Stomach (tissue), 9 donors: ENCODE results near the gene GSTA3. TPM values are rescaled to one million over a fixed set of nuclear protein-coding genes. Genes with fewer than 3 reads are reported as not detected.
A peak's percentile ranks its signal among the peaks of the same experiment; 100 is the strongest.

ENCODE experiments used
- DNase-seq, 2 donors: peaks; one replicate each; pipeline versions ENCODE4 v3.0.0 to v3.0.0-alpha.2; 2013 to 2019
- H3K27ac ChIP-seq, 5 donors: fragments of 200-600 bp in 4 of 5; sonication (generic) in 4 of 5; one replicate each; pipeline ENCODE4 v1.5.1; 2013 to 2019; ENCODE audit warnings: mild to moderate bottlenecking in 1 of 5, moderate library complexity in 1 of 5
- H3K27me3 ChIP-seq, 3 donors: fragments of 200-600 bp; sonication (generic); one replicate each; pipeline ENCODE4 v1.5.1; 2017 to 2019; ENCODE audit warnings: mixed run types in 1 of 3
- H3K36me3 ChIP-seq, 4 donors: fragments of 200-600 bp; sonication (generic); 1 replicate in 3 of 4; 2 replicates in 1 of 4; pipeline ENCODE4 v1.5.1; 2016 to 2019
- H3K4me1 ChIP-seq, 4 donors: fragments of 200-600 bp; sonication (generic); one replicate each; pipeline ENCODE4 v1.5.1; 2016 to 2019
- H3K4me3 ChIP-seq, 4 donors: fragments of 200-600 bp; sonication (generic) in 3 of 4; one replicate each; pipeline ENCODE4 v1.5.1; 2016 to 2019; ENCODE audit warnings: mild to moderate bottlenecking in 1 of 4
- H3K9me3 ChIP-seq, 4 donors: fragments of 200-600 bp; sonication (generic); one replicate each; pipeline ENCODE4 v1.5.1; 2016 to 2019
- EP300 ChIP-seq: sonication (generic); formaldehyde crosslinking; IDR thresholded peaks from one replicate; pipeline ENCODE4 v1.6.1; 2017; ENCODE audit warnings: antibody characterized with exemption
- POLR2A ChIP-seq, 4 donors: fragments of 450-650 bp; IDR thresholded peaks; one replicate each; pipeline ENCODE4 v1.6.1; 2016; ENCODE audit warnings: antibody characterized with exemption in 4 of 4, control low read depth in 2 of 4, mild to moderate bottlenecking in 1 of 4, moderate library complexity in 1 of 4
- POLR2AphosphoS5 ChIP-seq, 3 donors: sonication (generic); formaldehyde crosslinking; IDR thresholded peaks; one replicate each; pipeline ENCODE4 v1.6.1; 2016; ENCODE audit warnings: antibody characterized with exemption in 3 of 3
- WGBS, 5 donors: extraction: QIAGEN DNeasy Blood & Tissue Kit in 3 of 5; methylation state at CpG; one replicate each; pipeline versions ENCODE4 v1.1.5 to v1.1.7; 2013 to 2018; 5-methylcytosine and 5-hydroxymethylcytosine counted together
- intact Hi-C: fragments of 100-400 bp; cut with DNase I; formaldehyde crosslinking; loops from one replicate; pipeline ENCODE4 v1.15.1; 2023; ENCODE audit warnings: low total_unique reads
- polyA plus RNA-seq, 3 donors: library from polyadenylated mRNA; stranded (reverse); fragments of 200-250 nt; gene quantifications; one replicate each; pipeline ENCODE4 v1.2.3, GENCODE V29; 2013
- total RNA-seq, 5 donors: library from RNA; depleted of rRNA; stranded (reverse); fragments of >200 nt; gene quantifications; one replicate each; pipeline versions ENCODE4 v1.1.0 to v1.2.3, GENCODE V29; 2014 to 2016
- TF ChIP-seq, protein P1 (sequence below), 7 experiments: fragments of 450-650 bp in 4 of 7; fragments of 200-600 bp in 3 of 7; sonication (generic) in 3 of 7; IDR thresholded peaks; one replicate each; pipeline ENCODE4 v1.5.1; 2016 to 2019; ENCODE audit warnings: antibody characterized with exemption in 7 of 7, control low read depth in 2 of 7, mild to moderate bottlenecking in 1 of 7
- donor health status: healthy with polysubstance abuse.
- donor health status: Bipolar disorder and iron deficiency.
- donor health status: healthy.

The GSTA3 gene
- total and polyA plus RNA-seq, 8 donors: 1.00 to 8.9 (median 2.3) TPM; not detected in 5

DNA sequence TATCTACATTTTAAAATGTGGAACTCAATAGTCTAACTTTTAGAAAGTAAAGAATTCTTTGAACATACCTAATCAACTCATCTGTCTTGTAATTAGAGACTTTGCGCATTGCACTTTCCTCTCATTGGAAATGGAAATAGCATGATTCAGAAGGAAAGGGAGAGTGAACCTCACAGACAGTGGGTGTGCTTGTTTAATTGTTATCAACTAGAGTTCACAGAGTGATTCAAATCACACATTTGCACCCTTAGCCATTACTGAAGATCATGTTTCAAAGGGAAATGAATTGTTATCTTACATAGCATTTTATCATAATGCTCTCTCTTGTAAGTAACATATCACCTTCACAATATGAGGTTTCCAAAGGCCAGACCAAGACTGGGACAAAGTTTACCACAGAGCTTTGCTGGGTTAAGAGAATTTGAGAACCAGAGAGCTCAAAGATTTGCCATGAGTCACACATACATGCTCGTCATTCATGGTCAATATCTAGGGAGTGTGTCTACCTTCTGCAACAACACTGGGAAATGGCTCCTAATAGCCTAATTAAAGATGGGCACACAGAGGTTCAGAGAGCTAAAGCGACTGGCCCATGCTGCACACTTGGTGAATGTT is 21.5 kb downstream of the GSTA3 start:
- Histone ChIP-seq H3K27ac (peak overlapping the region in 1 of 5 donors; percentile 71), H3K9me3 (no peaks in the 10 kb centered on the region), H3K36me3 (no peaks in the 10 kb centered on the region), H3K27me3 (no peaks in the 10 kb centered on the region), H3K4me1 (peaks cover 0 to 5% (median 0%) of the 10 kb centered on the region in 4 donors), H3K4me3 (no peak overlapping the region)
- TF ChIP-seq POLR2AphosphoS5 (IDR thresholded peaks at IDR 0.05) (peak in 2 of 3 donors; percentile 37 to 70), POLR2A (IDR thresholded peaks at IDR 0.05) (no peak), EP300 (no peak)
- 63 to 76% (median 67%) methylated on average over 3 of the region's 3 CpGs for WGBS, 5 donors
- intact Hi-C loops: no loop called here
- peak in 1 of 2 donors; percentile 49 for DNase-seq

DNA sequence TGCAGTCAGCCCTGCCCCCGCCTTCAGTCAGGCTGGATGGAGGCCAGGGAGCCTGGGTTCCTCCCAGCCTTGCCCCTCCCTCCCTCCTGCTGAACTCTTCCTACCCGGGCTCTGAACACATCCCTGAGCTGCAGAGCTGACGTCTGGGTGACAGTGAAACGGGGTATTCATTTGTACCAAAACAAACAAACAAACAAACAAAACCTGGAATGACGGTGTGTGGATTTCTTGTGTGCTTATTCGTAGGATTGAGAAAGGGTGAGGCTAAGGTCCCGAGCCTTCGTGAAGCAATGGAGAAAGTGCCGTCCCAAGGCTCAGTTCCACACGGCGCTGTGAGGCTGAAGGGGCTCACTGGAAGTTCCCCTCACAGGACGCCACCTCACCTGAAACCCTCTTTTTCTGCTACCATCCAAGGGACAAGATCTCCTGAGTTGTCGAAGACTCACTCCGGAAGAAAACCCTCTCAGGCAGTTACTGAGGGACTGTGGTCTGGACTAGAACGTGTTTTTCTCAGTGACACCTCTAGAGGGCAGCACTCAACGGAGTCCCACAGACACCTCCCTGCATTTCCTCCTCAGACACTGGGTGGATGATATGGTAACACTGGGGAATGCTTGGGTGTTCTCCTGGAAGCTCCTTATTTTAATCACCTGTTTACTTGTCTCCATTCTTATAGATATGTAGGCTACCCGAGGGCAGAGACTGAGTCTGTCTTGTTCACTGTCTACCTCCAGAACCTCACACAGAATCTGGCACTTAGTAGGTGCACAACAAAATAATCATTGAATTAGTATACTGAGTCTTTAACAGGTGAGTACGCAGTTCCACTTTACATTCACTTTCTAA is 27.3 kb downstream of the GSTA3 start:
- no peaks in the 10 kb centered on the region for H3K27me3 ChIP-seq
- H3K4me1 ChIP-seq: peaks cover 0 to 7% (median 3%) of the 10 kb centered on the region in 4 donors
- TF ChIP-seq POLR2AphosphoS5 (IDR thresholded peaks at IDR 0.05) (peak in 2 of 3 donors; percentile 35 to 54), POLR2A (IDR thresholded peaks at IDR 0.05) (no peak), EP300 (no peak)
- TF ChIP-seq, protein P1, sequence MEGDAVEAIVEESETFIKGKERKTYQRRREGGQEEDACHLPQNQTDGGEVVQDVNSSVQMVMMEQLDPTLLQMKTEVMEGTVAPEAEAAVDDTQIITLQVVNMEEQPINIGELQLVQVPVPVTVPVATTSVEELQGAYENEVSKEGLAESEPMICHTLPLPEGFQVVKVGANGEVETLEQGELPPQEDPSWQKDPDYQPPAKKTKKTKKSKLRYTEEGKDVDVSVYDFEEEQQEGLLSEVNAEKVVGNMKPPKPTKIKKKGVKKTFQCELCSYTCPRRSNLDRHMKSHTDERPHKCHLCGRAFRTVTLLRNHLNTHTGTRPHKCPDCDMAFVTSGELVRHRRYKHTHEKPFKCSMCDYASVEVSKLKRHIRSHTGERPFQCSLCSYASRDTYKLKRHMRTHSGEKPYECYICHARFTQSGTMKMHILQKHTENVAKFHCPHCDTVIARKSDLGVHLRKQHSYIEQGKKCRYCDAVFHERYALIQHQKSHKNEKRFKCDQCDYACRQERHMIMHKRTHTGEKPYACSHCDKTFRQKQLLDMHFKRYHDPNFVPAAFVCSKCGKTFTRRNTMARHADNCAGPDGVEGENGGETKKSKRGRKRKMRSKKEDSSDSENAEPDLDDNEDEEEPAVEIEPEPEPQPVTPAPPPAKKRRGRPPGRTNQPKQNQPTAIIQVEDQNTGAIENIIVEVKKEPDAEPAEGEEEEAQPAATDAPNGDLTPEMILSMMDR (IDR thresholded peaks at IDR 0.05): peak in 5 of 7 experiments; percentile 70 to 79 (median 77)
- peak; percentile 76 to 86 for DNase-seq
- peak overlapping the region; percentile 75 to 83 (median 78) for H3K27ac ChIP-seq
- WGBS, 5 donors: 6 to 9% (median 7%) methylated on average over 17 to 18 of the region's 18 CpGs
- intact Hi-C loops: no loop called here
- H3K9me3 ChIP-seq: no peaks in the 10 kb centered on the region
- H3K4me3 ChIP-seq: peak overlapping the region; percentile 43 to 59 (median 54)
- H3K36me3 ChIP-seq: no peaks in the 10 kb centered on the region

DNA sequence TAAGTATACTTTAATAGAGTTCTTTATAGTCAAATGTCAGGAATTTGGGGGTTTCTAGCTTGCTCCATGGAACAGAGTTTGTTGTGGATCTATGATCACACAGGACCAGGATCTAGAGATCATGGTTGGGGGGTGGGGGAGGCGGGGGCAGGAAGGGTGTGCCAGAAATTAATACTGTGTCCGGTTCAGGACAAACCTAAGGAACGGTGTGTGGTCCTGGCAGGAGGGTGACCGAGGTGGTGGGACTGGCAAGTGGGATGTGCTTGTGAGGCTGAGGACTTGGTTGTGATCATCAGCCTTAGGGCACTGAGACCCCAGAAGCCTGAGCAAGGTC is 27.9 kb downstream of the GSTA3 start:
- Histone ChIP-seq H3K9me3 (no peaks in the 10 kb centered on the region), H3K36me3 (no peaks in the 10 kb centered on the region), H3K27ac (peak overlapping the region in 3 of 5 donors; percentile 75 to 83 (median 76)), H3K27me3 (no peaks in the 10 kb centered on the region), H3K4me1 (peaks cover 0 to 7% (median 3%) of the 10 kb centered on the region in 4 donors), H3K4me3 (peak overlapping the region; percentile 43 to 59 (median 54))
- intact Hi-C loops: no loop called here
- TF ChIP-seq POLR2AphosphoS5 (IDR thresholded peaks at IDR 0.05) (no peak), EP300 (no peak), POLR2A (IDR thresholded peaks at IDR 0.05) (no peak)
- TF ChIP-seq, protein P1 (IDR thresholded peaks at IDR 0.05): no peak
- DNase-seq: peak in 1 of 2 donors; percentile 11
- 28 to 38% (median 37%) methylated on average over 4 of the region's 4 CpGs for WGBS, 5 donors

DNA sequence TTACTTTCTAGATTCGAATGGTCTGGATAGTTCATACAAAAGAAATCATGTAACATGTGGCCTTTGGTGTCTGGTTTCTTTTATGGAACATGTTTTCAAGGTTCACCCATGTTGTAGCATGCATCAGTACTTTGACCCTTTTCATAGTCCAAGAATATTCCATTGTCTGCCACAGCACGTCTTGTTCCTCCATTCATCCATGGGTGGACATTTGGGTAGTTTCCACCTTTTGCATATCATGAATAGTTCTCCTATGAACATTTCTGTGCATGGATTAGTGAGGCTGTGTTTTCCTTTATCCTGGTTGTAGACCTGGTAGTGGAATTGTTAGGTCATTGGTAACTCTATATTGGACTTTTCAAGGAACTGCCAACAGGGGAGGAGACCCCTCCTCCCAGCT is 31.7 kb downstream of the GSTA3 start:
- TF ChIP-seq, protein P1 (IDR thresholded peaks at IDR 0.05): no peak
- TF ChIP-seq POLR2A (IDR thresholded peaks at IDR 0.05) (no peak), POLR2AphosphoS5 (IDR thresholded peaks at IDR 0.05) (no peak), EP300 (no peak)
- intact Hi-C loops: no loop called here
- H3K4me1 ChIP-seq: peaks cover 0 to 7% (median 3%) of the 10 kb centered on the region in 4 donors
- 73 to 88% (median 81%) methylated on average over 2 of the region's 2 CpGs for WGBS, 5 donors
- H3K9me3 ChIP-seq: no peaks in the 10 kb centered on the region
- no peaks in the 10 kb centered on the region for H3K27me3 ChIP-seq
- no peak for DNase-seq
- H3K27ac ChIP-seq: no peak overlapping the region
- no peak overlapping the region for H3K4me3 ChIP-seq
- no peaks in the 10 kb centered on the region for H3K36me3 ChIP-seq
